Left lobe of liver (tissue), 2 donors: ENCODE data around the gene TERB2. TPM values are rescaled to one million over a fixed set of nuclear protein-coding genes. Genes with fewer than 3 reads are reported as not detected.
"Not testable (repeated sequence)": the region's sequence is repeated elsewhere in the genome, so short reads cannot be mapped to it uniquely, and the experiment has no call there.

Experiments
- ATAC-seq: fragments of 200-7000 bp; cut with Tn5 transposase; one replicate; pipeline ENCODE4 v1.9.1; 2020; ENCODE audit warnings: mild to moderate bottlenecking, moderate library complexity
- DNase-seq: peaks from one replicate; pipeline ENCODE4 v3.0.0-alpha.2; 2020; ENCODE audit warnings: low spot score
- total RNA-seq: library from RNA; stranded (reverse); gene quantifications from one replicate; pipeline ENCODE4 v1.2.1, GENCODE V29; 2021
- donor health status: DM: no; HTN: no; CAD: no; lungs with moderate emphysema.
- donor health status: DM: no; HTN: yes; CAD: no.

TERB2 gene
- total RNA-seq, 1 donor from 2014 or later: not detected

- ATAC-seq (no peak), DNase-seq (no peak)
Observed at GRCh38 chr15:44999105-44999504, 42.6 kb downstream of the TERB2 start.

GRCh38 chr15:45001180-45001579, 44.7 kb downstream of the TERB2 start:
- not testable (repeated sequence) for DNase-seq
- ATAC-seq: peak; percentile 68

GRCh38 chr15:45003731-45004410, 47.4 kb downstream of the TERB2 start:
- ATAC-seq: peak; percentile 87
- DNase-seq: not testable (repeated sequence)

GRCh38 chr15:45004590-45005175, 48.2 kb downstream of the TERB2 start:
- not testable (repeated sequence) for DNase-seq, ATAC-seq

- no peak for ATAC-seq
- DNase-seq: no peak
Observed at GRCh38 chr15:45009046-45009445, 52.6 kb downstream of the TERB2 start.

GRCh38 chr15:45015114-45015513, 58.6 kb downstream of the TERB2 start:
- not testable (repeated sequence) for ATAC-seq, DNase-seq

GRCh38 chr15:45020222-45020900, 63.9 kb downstream of the TERB2 start:
- DNase-seq: peak; percentile 52
- ATAC-seq: not testable (repeated sequence)

- not testable (repeated sequence) for DNase-seq, ATAC-seq
Observed at GRCh38 chr15:45020901-45021259, 64.4 kb downstream of the TERB2 start.

GRCh38 chr15:45021348-45021747, 64.9 kb downstream of the TERB2 start:
- DNase-seq (no peak), ATAC-seq (no peak)

GRCh38 chr15:45022871-45023658, 66.6 kb downstream of the TERB2 start, which contains the start of gene SORD:
Gene SORD, plus strand, starts transcription at chr15:45023195. Its CDS starts 89 bp downstream, at chr15:45023284.
- DNase-seq (peak; percentile 97), ATAC-seq (peak; percentile 86)

- DNase-seq: peak; percentile 82
- ATAC-seq: peak; percentile 48
Observed at GRCh38 chr15:45023659-45024225, 67.3 kb downstream of the TERB2 start.

GRCh38 chr15:45024649-45025048, 68.2 kb downstream of the TERB2 start:
- DNase-seq (peak; percentile 90), ATAC-seq (peak; percentile 61)

- peak; percentile 38 for ATAC-seq
- DNase-seq: peak; percentile 88
Observed at GRCh38 chr15:45025627-45026026, 69.1 kb downstream of the TERB2 start.

GRCh38 chr15:45026651-45027190, 70.2 kb downstream of the TERB2 start:
- no peak for ATAC-seq
- DNase-seq: no peak

- no peak for ATAC-seq
- no peak for DNase-seq
Observed at GRCh38 chr15:45027220-45027619, 70.7 kb downstream of the TERB2 start.

Other genes with a start within 250 kb of the TERB2 start
- 0.58 TPM for gene PATL2, start 245.4 kb upstream of the TERB2 start, total RNA-seq
- gene B2M, start 245.2 kb upstream of the TERB2 start, total RNA-seq: 809 TPM
- 5.2 TPM for gene TRIM69, start 220.2 kb upstream of the TERB2 start, total RNA-seq
- 342 TPM for gene SORD, start 66.5 kb downstream of the TERB2 start, total RNA-seq
- gene DUOX2, start 157.5 kb downstream of the TERB2 start, total RNA-seq: 0.10 TPM
- not detected for gene DUOXA2, start 157.6 kb downstream of the TERB2 start, total RNA-seq
- not detected for gene DUOXA1, start 173.2 kb downstream of the TERB2 start, total RNA-seq
- gene DUOX1, start 173.3 kb downstream of the TERB2 start, total RNA-seq: 0.45 TPM
- 18.4 TPM for gene SHF, start 231.3 kb downstream of the TERB2 start, total RNA-seq